Fibroblast of peridontal ligament (primary cell): ENCODE measurements around the gene PPM1E.
A peak's percentile ranks its signal among the peaks of the same experiment; 100 is the strongest.
"Not testable (repeated sequence)": the region's sequence is repeated elsewhere in the genome, so short reads cannot be mapped to it uniquely, and the experiment has no call there.

Experiments used
- DNase-seq: peaks from one replicate; pipeline ENCODE4 v3.0.0-alpha.2; 2010; ENCODE audit errors: extremely low read depth

Gene PPM1E

GRCh38 chr17:58779446-58779845, 23.8 kb downstream of the PPM1E start:
- DNase-seq = no peak

GRCh38 chr17:58783380-58783779, 27.7 kb downstream of the PPM1E start:
- peak; percentile 5 for DNase-seq

GRCh38 chr17:58785097-58785496, 29.4 kb downstream of the PPM1E start:
- DNase-seq = no peak

GRCh38 chr17:58786586-58787295, 31.1 kb downstream of the PPM1E start:
- DNase-seq = peak; percentile 80

GRCh38 chr17:58788199-58788598, 32.5 kb downstream of the PPM1E start:
- no peak for DNase-seq

- no peak for DNase-seq
Observed at GRCh38 chr17:58789160-58789559, 33.5 kb downstream of the PPM1E start.

GRCh38 chr17:58789831-58790230, 34.2 kb downstream of the PPM1E start:
- no peak for DNase-seq

- DNase-seq = not testable (repeated sequence)
Observed at GRCh38 chr17:58794508-58794907, 38.9 kb downstream of the PPM1E start.

GRCh38 chr17:58802188-58802587, 46.5 kb downstream of the PPM1E start:
- no peak for DNase-seq

- DNase-seq = no peak
Observed at GRCh38 chr17:58806046-58806445, 50.4 kb downstream of the PPM1E start.

GRCh38 chr17:58808609-58809563, 53.2 kb downstream of the PPM1E start:
- DNase-seq = no peak

- DNase-seq = no peak
Observed at GRCh38 chr17:58809564-58809936, 53.9 kb downstream of the PPM1E start.

GRCh38 chr17:58811290-58811689, 55.6 kb downstream of the PPM1E start:
- no peak for DNase-seq

GRCh38 chr17:58813712-58814111, 58.1 kb downstream of the PPM1E start:
- no peak for DNase-seq

GRCh38 chr17:58818654-58819053, 63.0 kb downstream of the PPM1E start:
- no peak for DNase-seq

- DNase-seq = no peak
Observed at GRCh38 chr17:58822148-58823050, 66.7 kb downstream of the PPM1E start.

- no peak for DNase-seq
Observed at GRCh38 chr17:58823051-58823525, 67.4 kb downstream of the PPM1E start.

GRCh38 chr17:58829172-58829637, 73.6 kb downstream of the PPM1E start:
- DNase-seq = no peak

GRCh38 chr17:58831780-58832179, 76.1 kb downstream of the PPM1E start:
- DNase-seq = no peak

GRCh38 chr17:58832514-58832913, 76.9 kb downstream of the PPM1E start:
- no peak for DNase-seq

- DNase-seq = no peak
Observed at GRCh38 chr17:58837699-58838098, 82.0 kb downstream of the PPM1E start.
